K562 (cell line): ENCODE measurements around the gene PHPT1. TPM values are rescaled to one million over a fixed set of nuclear protein-coding genes. Genes with fewer than 3 reads are reported as not detected.

Source experiments
- MAZ ChIP-seq, 2 experiments: fragments of 450-650 bp in 1 of 2; sonication (generic) in 1 of 2; formaldehyde crosslinking; IDR thresholded peaks in 1 of 2; conservative IDR thresholded peaks in 1 of 2; 2 replicates each; pipeline versions ENCODE4 v1.4.0 to v1.5.0; 2020; ENCODE audit warnings: mild to moderate bottlenecking in 1 of 2, missing genetic modification reagents in 1 of 2
- POLR2G ChIP-seq: fragments of 200-400 bp; formaldehyde crosslinking; IDR thresholded peaks from 2 replicates; pipeline ENCODE4 v1.6.1; 2017; ENCODE audit warnings: low read depth, mild to moderate bottlenecking, antibody characterized with exemption, low read length, moderate library complexity
- polyA plus RNA-seq, 8 experiments: library from polyadenylated mRNA; depleted of rRNA in 4 of 8; stranded (reverse) in 5 of 8; unstranded in 3 of 8; fragments of >200 nt; fragmentation: Nextera tagmentation in 2 of 8; fragmentation: Illumina TruSeq in 1 of 8; extraction: Ambion mirVana in 2 of 8; extraction: Trizol in 1 of 8; gene quantifications; 2 replicates each; pipeline versions ENCODE4 v1.2.1 to v1.2.3, GENCODE V29; 2011 to 2014; ENCODE audit warnings: inconsistent platforms in 1 of 8, missing spikeins in 1 of 8
- total RNA-seq, 7 experiments: library from RNA; depleted of rRNA in 6 of 7; stranded (reverse); fragments of >200 nt in 6 of 7; fragmentation: Illumina TruSeq in 2 of 7; extraction: Trizol in 2 of 7; gene quantifications; 2 replicates each; pipeline versions ENCODE4 v1.2.1 to v1.2.3, GENCODE V29; 2011 to 2021; ENCODE audit warnings: low replicate concordance in 1 of 7
- TF ChIP-seq, protein P1 (sequence below): fragments of 250-450 bp; sonication (Bioruptor Pico); IDR thresholded peaks from 2 replicates; pipeline ENCODE4 v1.4.0; 2020

PHPT1 gene
- total and polyA plus RNA-seq, 9 of the 15 experiments (the other 6 are each of a cell fraction or from before 2014, with no cell fraction given) = 20.9 to 166 (median 129) TPM

DNA sequence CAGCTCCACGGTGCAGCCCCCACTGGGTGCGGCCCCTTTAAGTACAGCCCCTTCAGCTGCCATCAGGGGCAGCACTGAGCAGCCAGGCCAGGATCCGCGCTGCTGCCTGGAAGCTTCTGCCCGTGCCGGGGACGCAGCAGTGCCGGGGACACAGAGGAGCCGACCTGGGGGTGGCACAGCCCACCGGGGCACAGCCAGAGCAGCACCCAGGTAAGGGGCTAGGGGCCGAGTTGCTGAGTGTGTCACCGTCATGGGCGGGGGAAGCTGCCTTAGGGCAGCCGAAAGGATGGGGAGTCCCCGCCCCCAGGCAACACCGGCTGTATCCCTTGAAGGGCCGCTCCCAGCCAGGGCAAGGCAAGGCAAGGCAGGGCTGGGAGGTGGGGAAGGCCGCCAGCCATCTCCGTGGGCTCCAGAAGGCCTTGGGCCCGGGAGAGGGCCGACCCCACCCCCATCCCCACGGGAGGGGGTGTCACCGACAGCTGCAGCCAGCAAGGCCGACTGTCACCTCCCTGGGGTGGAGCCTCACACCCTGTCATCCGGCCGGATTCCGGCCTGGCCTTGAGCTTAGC, 6.7 kb upstream of the PHPT1 start, which contains the start of gene AJM1 (continued):
- peak; percentile 81 to 83 for TF ChIP-seq MAZ (CRISPR knock-in tag; conservative IDR thresholded peaks at IDR 0.05 in 1 of 2, IDR thresholded peaks at IDR 0.05 in 1 of 2)
- peak; percentile 76 for TF ChIP-seq POLR2G
- TF ChIP-seq, protein P1, sequence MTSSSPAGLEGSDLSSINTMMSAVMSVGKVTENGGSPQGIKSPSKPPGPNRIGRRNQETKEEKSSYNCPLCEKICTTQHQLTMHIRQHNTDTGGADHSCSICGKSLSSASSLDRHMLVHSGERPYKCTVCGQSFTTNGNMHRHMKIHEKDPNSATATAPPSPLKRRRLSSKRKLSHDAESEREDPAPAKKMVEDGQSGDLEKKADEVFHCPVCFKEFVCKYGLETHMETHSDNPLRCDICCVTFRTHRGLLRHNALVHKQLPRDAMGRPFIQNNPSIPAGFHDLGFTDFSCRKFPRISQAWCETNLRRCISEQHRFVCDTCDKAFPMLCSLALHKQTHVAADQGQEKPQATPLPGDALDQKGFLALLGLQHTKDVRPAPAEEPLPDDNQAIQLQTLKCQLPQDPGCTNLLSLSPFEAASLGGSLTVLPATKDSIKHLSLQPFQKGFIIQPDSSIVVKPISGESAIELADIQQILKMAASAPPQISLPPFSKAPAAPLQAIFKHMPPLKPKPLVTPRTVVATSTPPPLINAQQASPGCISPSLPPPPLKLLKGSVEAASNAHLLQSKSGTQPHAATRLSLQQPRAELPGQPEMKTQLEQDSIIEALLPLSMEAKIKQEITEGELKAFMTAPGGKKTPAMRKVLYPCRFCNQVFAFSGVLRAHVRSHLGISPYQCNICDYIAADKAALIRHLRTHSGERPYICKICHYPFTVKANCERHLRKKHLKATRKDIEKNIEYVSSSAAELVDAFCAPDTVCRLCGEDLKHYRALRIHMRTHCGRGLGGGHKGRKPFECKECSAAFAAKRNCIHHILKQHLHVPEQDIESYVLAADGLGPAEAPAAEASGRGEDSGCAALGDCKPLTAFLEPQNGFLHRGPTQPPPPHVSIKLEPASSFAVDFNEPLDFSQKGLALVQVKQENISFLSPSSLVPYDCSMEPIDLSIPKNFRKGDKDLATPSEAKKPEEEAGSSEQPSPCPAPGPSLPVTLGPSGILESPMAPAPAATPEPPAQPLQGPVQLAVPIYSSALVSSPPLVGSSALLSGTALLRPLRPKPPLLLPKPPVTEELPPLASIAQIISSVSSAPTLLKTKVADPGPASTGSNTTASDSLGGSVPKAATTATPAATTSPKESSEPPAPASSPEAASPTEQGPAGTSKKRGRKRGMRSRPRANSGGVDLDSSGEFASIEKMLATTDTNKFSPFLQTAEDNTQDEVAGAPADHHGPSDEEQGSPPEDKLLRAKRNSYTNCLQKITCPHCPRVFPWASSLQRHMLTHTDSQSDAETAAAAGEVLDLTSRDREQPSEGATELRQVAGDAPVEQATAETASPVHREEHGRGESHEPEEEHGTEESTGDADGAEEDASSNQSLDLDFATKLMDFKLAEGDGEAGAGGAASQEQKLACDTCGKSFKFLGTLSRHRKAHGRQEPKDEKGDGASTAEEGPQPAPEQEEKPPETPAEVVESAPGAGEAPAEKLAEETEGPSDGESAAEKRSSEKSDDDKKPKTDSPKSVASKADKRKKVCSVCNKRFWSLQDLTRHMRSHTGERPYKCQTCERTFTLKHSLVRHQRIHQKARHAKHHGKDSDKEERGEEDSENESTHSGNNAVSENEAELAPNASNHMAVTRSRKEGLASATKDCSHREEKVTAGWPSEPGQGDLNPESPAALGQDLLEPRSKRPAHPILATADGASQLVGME (CRISPR knock-in tag) = peak; percentile 43; the same call in 1 of the 2 replicates
- TF ChIP-seq, all 486 proteins: peak for 56; not testable (repeated sequence) for 430
